A549 (cell line): Measurements from ENCODE around the gene GET4. TPM values are rescaled to one million over a fixed set of nuclear protein-coding genes. Genes with fewer than 3 reads are reported as not detected.

ENCODE experiments used
- ATAC-seq, 2 experiments: fragments of 200-7000 bp in 1 of 2; fragments of >200 bp in 1 of 2; cut with Nextera tagmentation in 1 of 2; cut with Tn5 transposase in 1 of 2; 3 replicates each; pipeline versions ENCODE4 v1.8.0 to v1.9.1; 2018 to 2020; ENCODE audit warnings: mild to moderate bottlenecking in 1 of 2, moderate library complexity in 1 of 2
- CTCF ChIA-PET: fragments of 300-600 bp; sonication (Branson Sonifier 250); formaldehyde crosslinking; extraction: SDS; loops from one replicate; lab custom pipeline; 2021; ENCODE audit warnings: antibody characterized with exemption, inconsistent platforms; lab: Yijun Ruan, JAX
- POLR2A ChIA-PET: fragments of 350-600 bp; formaldehyde crosslinking; extraction: SDS; loops from one replicate; lab custom pipeline; 2021; ENCODE audit warnings: antibody characterized with exemption, inconsistent platforms; lab: Yijun Ruan, JAX
- DNase-seq, 2 experiments: peaks; one replicate each; pipeline versions ENCODE4 v3.0.0 to v3.0.0-alpha.2; 2011 to 2016; ENCODE audit warnings: low read depth in 1 of 2, low spot score in 1 of 2
- FAIRE-seq: peaks from 2 replicates; lab custom pipeline; 2011; peaks lifted over from hg19 to GRCh38; lab: Jason Lieb, UNC
- H3K27ac ChIP-seq, 2 experiments: fragments of >200 bp; sonication (Bioruptor Twin); formaldehyde crosslinking; 3 replicates each; pipeline ENCODE4 v1.5.1; 2016 to 2017
- H3K4me1 ChIP-seq: fragments of >200 bp; sonication (Bioruptor Twin); formaldehyde crosslinking; 3 replicates; pipeline ENCODE4 v1.6.1; 2016
- H3K4me2 ChIP-seq: fragments of >200 bp; sonication (Bioruptor Twin); formaldehyde crosslinking; 3 replicates; pipeline ENCODE4 v1.6.1; 2016
- H3K4me3 ChIP-seq: fragments of >200 bp; sonication (Bioruptor Twin); formaldehyde crosslinking; 3 replicates; pipeline ENCODE4 v1.5.1; 2016
- H3K9me3 ChIP-seq: fragments of >200 bp; sonication (Bioruptor Twin); formaldehyde crosslinking; 3 replicates; pipeline ENCODE4 v1.6.1; 2016
- ATOH8 ChIP-seq: fragments of 250-450 bp; sonication (Bioruptor Pico); IDR thresholded peaks from 2 replicates; pipeline ENCODE4 v1.5.0; 2020; ENCODE audit warnings: low read depth, mild to moderate bottlenecking, moderate library complexity
- BCL3 ChIP-seq: fragments of >200 bp; sonication (Bioruptor Twin); formaldehyde crosslinking; IDR thresholded peaks from 3 replicates; pipeline ENCODE4 v1.6.1; 2016
- CHD2 ChIP-seq: fragments of 150-350 bp; IDR thresholded peaks from 2 replicates; pipeline ENCODE4 v1.6.1; 2014; ENCODE audit warnings: low read length; ENCODE audit not compliant: partially characterized antibody
- E2F6 ChIP-seq: IDR thresholded peaks from 2 replicates; pipeline ENCODE4 v1.6.1; 2012; ENCODE audit warnings: low read depth, borderline replicate concordance
- EHF ChIP-seq: fragments of 250-450 bp; sonication (Bioruptor Pico); IDR thresholded peaks from 2 replicates; pipeline ENCODE4 v1.5.0; 2020; ENCODE audit warnings: mild to moderate bottlenecking
- EP300 ChIP-seq, 2 experiments: fragments of >200 bp; sonication (Bioruptor Twin); formaldehyde crosslinking; IDR thresholded peaks; 2 replicates in 1 of 2; 3 replicates in 1 of 2; pipeline ENCODE4 v1.6.1; 2016 to 2017
- FOSL2 ChIP-seq, 2 experiments: fragments of 450-650 bp in 1 of 2; fragments of >200 bp in 1 of 2; sonication (Bioruptor Twin) in 1 of 2; formaldehyde crosslinking; IDR thresholded peaks; 2 replicates each; pipeline versions ENCODE4 v1.5.0 to v1.6.1; 2016 to 2020; ENCODE audit warnings: mild to moderate bottlenecking in 1 of 2, moderate library complexity in 1 of 2
- FOXS1 ChIP-seq: fragments of 250-450 bp; sonication (Bioruptor Pico); IDR thresholded peaks from 2 replicates; pipeline ENCODE4 v1.5.0; 2020; ENCODE audit warnings: mild to moderate bottlenecking, moderate library complexity
- HDAC2 ChIP-seq: fragments of 200-600 bp; sonication (generic); IDR thresholded peaks from 2 replicates; pipeline ENCODE4 v1.6.1; 2016
- HEYL ChIP-seq: fragments of 250-450 bp; sonication (Bioruptor Pico); IDR thresholded peaks from 2 replicates; pipeline ENCODE4 v1.8.0; 2021; ENCODE audit warnings: mild to moderate bottlenecking, moderate library complexity
- JUNB ChIP-seq: fragments of >200 bp; sonication (Bioruptor Twin); formaldehyde crosslinking; IDR thresholded peaks from 2 replicates; pipeline ENCODE4 v1.6.1; 2016
- KDM5A ChIP-seq: fragments of 200-600 bp; sonication (generic); IDR thresholded peaks from 2 replicates; pipeline ENCODE4 v1.6.1; 2016; ENCODE audit warnings: antibody characterized with exemption, mild to moderate bottlenecking
- MAX ChIP-seq: IDR thresholded peaks from 2 replicates; pipeline ENCODE4 v1.6.1; 2012
- MYC ChIP-seq: IDR thresholded peaks from 2 replicates; pipeline ENCODE4 v1.6.1; 2012; ENCODE audit warnings: mild to moderate bottlenecking, inconsistent platforms, low read length, improper control_type of control experiment, borderline replicate concordance
- NR3C1 ChIP-seq: fragments of >200 bp; sonication (Bioruptor Twin); formaldehyde crosslinking; IDR thresholded peaks from 3 replicates; pipeline ENCODE4 v1.6.1; 2017
- POLR2A ChIP-seq: IDR thresholded peaks from 2 replicates; pipeline ENCODE4 v1.6.1; 2012; ENCODE audit warnings: mild to moderate bottlenecking, low read length
- POLR2AphosphoS2 ChIP-seq: conservative IDR thresholded peaks from 2 replicates; pipeline ENCODE4 v1.6.1; 2012; ENCODE audit warnings: low read length, improper control_type of control experiment, inconsistent platforms
- RAD21 ChIP-seq, 2 experiments: fragments of >200 bp in 1 of 2; sonication (Bioruptor Twin) in 1 of 2; formaldehyde crosslinking in 1 of 2; IDR thresholded peaks in 1 of 2; conservative IDR thresholded peaks in 1 of 2; 2 replicates in 1 of 2; 3 replicates in 1 of 2; pipeline ENCODE4 v1.6.1; 2012 to 2018; ENCODE audit warnings: inconsistent platforms in 1 of 2
- RCOR1 ChIP-seq: fragments of 150-350 bp; IDR thresholded peaks from 2 replicates; pipeline ENCODE4 v1.6.1; 2014; ENCODE audit warnings: antibody characterized with exemption, low read length, low read depth
- REST ChIP-seq: fragments of 200-600 bp; sonication (generic); IDR thresholded peaks from 2 replicates; pipeline ENCODE4 v1.6.1; 2016; ENCODE audit warnings: antibody characterized with exemption, mild to moderate bottlenecking, moderate library complexity
- SMC3 ChIP-seq: fragments of >200 bp; sonication (Bioruptor Twin); formaldehyde crosslinking; IDR thresholded peaks from 3 replicates; pipeline ENCODE4 v1.6.1; 2018; ENCODE audit warnings: inconsistent platforms
- ZC3H11A ChIP-seq: fragments of 450-650 bp; IDR thresholded peaks from 2 replicates; pipeline ENCODE4 v1.6.1; 2014; ENCODE audit warnings: antibody characterized with exemption, mild to moderate bottlenecking
- ZFP36 ChIP-seq: fragments of 450-650 bp; IDR thresholded peaks from 2 replicates; pipeline ENCODE4 v1.6.1; 2014; ENCODE audit warnings: borderline replicate concordance; ENCODE audit not compliant: partially characterized antibody
- ZNF302 ChIP-seq: fragments of 250-450 bp; sonication (Bioruptor Pico); IDR thresholded peaks from 2 replicates; pipeline ENCODE4 v1.9.0; 2021; ENCODE audit warnings: inconsistent platforms, mild to moderate bottlenecking, moderate library complexity
- ZSCAN20 ChIP-seq: fragments of 250-450 bp; sonication (Bioruptor Pico); IDR thresholded peaks from 2 replicates; pipeline ENCODE4 v1.8.0; 2022; ENCODE audit warnings: mild to moderate bottlenecking, moderate library complexity
- WGBS: methylation state at CpG from one replicate; pipeline ENCODE4 v1.1.6; 2017; ENCODE audit errors: missing lambda C conversion rate; 5-methylcytosine and 5-hydroxymethylcytosine counted together
- polyA plus RNA-seq, 4 experiments: library from polyadenylated mRNA; depleted of rRNA in 3 of 4; stranded (reverse); fragments of >200 nt; fragmentation: RNase III in 1 of 4; extraction: RNeasy Plus Mini Kit Qiagen cat#74134 plus additional on column Dnase treatment in 1 of 4; gene quantifications; 2 replicates in 3 of 4; 3 replicates in 1 of 4; pipeline ENCODE4 v1.2.3, GENCODE V29; 2011 to 2017
- TF ChIP-seq, protein P1 (sequence below): fragments of 450-650 bp; IDR thresholded peaks from 2 replicates; pipeline ENCODE4 v1.6.1; 2014; ENCODE audit warnings: antibody characterized with exemption
- TF ChIP-seq, protein P2 (sequence below): fragments of >200 bp; sonication (Bioruptor Twin); formaldehyde crosslinking; IDR thresholded peaks from 3 replicates; pipeline ENCODE4 v1.5.1; 2016

GET4 gene
- polyA plus RNA-seq, 2 of the 4 experiments (the other 2 are of a cell fraction): 26.1 to 37.0 TPM

- no peaks in the 10 kb centered on the region for H3K9me3 ChIP-seq
- ChIA-PET POLR2A (no interaction called here), CTCF (interaction anchor here (1.0 to 5.1 kb wide), 2 partner anchors 12 to 22 kb away, joined by 3 to 28 read pairs; no protein-coding TSS in a partner anchor)
- H3K4me2 ChIP-seq: no peak overlapping the region
- TF ChIP-seq JUNB: no peak
- TF ChIP-seq POLR2A: no peak
- TF ChIP-seq ZSCAN20 (CRISPR knock-in tag): no peak
- TF ChIP-seq CHD2: no peak
- no peak for TF ChIP-seq FOSL2 (IDR thresholded peaks at IDR 0.05)
- no peak for TF ChIP-seq FOSL2 (CRISPR knock-in tag; IDR thresholded peaks at IDR 0.05)
- no peak for TF ChIP-seq HDAC2
- TF ChIP-seq EP300 (IDR thresholded peaks at IDR 0.05): no peak
- TF ChIP-seq HEYL (CRISPR knock-in tag): no peak
- no peak for TF ChIP-seq NR3C1
- no peak for TF ChIP-seq ATOH8 (CRISPR knock-in tag)
- TF ChIP-seq EHF: no peak
- TF ChIP-seq MYC: no peak
- TF ChIP-seq, protein P1, sequence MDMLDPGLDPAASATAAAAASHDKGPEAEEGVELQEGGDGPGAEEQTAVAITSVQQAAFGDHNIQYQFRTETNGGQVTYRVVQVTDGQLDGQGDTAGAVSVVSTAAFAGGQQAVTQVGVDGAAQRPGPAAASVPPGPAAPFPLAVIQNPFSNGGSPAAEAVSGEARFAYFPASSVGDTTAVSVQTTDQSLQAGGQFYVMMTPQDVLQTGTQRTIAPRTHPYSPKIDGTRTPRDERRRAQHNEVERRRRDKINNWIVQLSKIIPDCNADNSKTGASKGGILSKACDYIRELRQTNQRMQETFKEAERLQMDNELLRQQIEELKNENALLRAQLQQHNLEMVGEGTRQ: no peak
- TF ChIP-seq SMC3: no peak
- no peak for TF ChIP-seq ZFP36
- no peak overlapping the region for H3K4me3 ChIP-seq
- WGBS: 71% methylated on average over 9 of the region's 9 CpGs
- FAIRE-seq (no peak), ATAC-seq (no peak), DNase-seq (no peak)
- H3K27ac ChIP-seq: no peak overlapping the region
- H3K4me1 ChIP-seq: peaks cover 4% of the 10 kb centered on the region; the same call in 1 of the 3 replicates
These were observed 15.1 kb upstream of the GET4 start for GRCh38 chr7:861222-861621.

GRCh38 chr7:862157-862556 lies 14.2 kb upstream of the GET4 start:
- CTCF ChIA-PET: interaction anchor here (0.7 to 5.1 kb wide), 3 partner anchors 11 to 541 kb away, joined by 3 to 28 read pairs (median 3); no protein-coding TSS in a partner anchor
- 94% methylated on average over 6 of the region's 6 CpGs for WGBS
- Histone ChIP-seq H3K4me1 (peaks cover 4% of the 10 kb centered on the region; the same call in 1 of the 3 replicates), H3K4me2 (no peak overlapping the region), H3K4me3 (no peak overlapping the region), H3K27ac (no peak overlapping the region), H3K9me3 (no peaks in the 10 kb centered on the region)
- FAIRE-seq (no peak), DNase-seq (no peak), ATAC-seq (no peak)
- POLR2A ChIA-PET: no interaction called here
- TF ChIP-seq E2F6 (no peak), POLR2AphosphoS2 (no peak), RCOR1 (no peak), ZSCAN20 (CRISPR knock-in tag) (no peak), BCL3 (no peak), ZC3H11A (no peak), HEYL (CRISPR knock-in tag) (no peak), KDM5A (no peak), MAX (no peak), ZFP36 (no peak), RAD21 (conservative IDR thresholded peaks at IDR 0.05 in 1 of 2, IDR thresholded peaks at IDR 0.05 in 1 of 2) (no peak), REST (no peak), FOXS1 (no peak), MYC (no peak), EP300 (IDR thresholded peaks at IDR 0.05) (no peak), SMC3 (no peak), ZNF302 (CRISPR knock-in tag) (no peak)
- TF ChIP-seq, protein P2, sequence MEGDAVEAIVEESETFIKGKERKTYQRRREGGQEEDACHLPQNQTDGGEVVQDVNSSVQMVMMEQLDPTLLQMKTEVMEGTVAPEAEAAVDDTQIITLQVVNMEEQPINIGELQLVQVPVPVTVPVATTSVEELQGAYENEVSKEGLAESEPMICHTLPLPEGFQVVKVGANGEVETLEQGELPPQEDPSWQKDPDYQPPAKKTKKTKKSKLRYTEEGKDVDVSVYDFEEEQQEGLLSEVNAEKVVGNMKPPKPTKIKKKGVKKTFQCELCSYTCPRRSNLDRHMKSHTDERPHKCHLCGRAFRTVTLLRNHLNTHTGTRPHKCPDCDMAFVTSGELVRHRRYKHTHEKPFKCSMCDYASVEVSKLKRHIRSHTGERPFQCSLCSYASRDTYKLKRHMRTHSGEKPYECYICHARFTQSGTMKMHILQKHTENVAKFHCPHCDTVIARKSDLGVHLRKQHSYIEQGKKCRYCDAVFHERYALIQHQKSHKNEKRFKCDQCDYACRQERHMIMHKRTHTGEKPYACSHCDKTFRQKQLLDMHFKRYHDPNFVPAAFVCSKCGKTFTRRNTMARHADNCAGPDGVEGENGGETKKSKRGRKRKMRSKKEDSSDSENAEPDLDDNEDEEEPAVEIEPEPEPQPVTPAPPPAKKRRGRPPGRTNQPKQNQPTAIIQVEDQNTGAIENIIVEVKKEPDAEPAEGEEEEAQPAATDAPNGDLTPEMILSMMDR: no peak
